ENCODE data around the gene GSC.
A peak's percentile ranks its signal among the peaks of the same experiment; 100 is the strongest.

Gene GSC

DNA sequence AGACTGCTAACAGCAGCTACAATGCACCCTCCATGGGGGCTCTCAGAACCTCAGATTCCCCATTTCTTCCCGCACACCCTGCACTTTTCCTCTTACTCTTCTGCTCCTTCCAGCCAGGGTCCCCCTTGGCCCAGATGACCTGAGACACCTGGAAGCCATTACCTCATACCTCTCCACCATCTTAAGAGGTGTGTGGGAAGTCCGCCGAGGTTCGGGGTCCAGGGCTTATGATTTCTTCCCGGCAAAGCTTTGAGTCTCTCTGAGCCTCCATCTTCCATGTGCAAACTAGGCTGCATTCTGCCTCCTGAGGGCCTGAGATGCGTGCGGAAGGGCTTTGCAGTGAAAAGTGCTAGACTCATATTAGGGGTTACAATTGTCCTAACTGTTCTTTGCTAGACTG lies 5.3 kb downstream of the GSC start:
- DNase-seq: no peak

DNA sequence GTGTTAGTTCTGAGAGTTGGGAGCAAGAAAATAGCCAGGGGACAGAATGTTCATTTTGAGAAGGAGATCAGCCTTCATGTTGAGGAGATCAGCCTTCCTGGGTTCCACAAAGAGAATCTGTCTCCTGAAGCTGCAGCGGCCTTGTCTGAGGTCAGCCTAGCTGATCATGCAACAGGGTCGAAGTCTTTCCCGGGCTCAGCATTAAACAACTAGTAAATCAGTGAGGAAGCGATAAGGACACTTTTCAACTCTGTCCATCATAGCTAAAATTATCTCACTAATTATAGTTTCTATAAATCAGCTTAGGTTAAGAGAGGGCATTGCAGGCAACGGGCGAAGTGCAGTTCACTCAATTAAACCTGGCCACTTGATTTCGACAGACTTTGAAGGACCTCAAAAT lies 7.5 kb downstream of the GSC start:
- Histone ChIP-seq H3K27ac (no peak overlapping the region), H3K36me3 (no peaks in the 10 kb centered on the region), H3K4me1 (no peaks in the 10 kb centered on the region), H3K9me3 (no peaks in the 10 kb centered on the region), H3K27me3 (peaks cover 0 to 38% of the 10 kb centered on the region in 2 donors), H3K4me3 (no peak overlapping the region)
- intact Hi-C loops (cut with DNase I; ENCODE audit: low total_unique reads): no loop called here
- TF ChIP-seq, protein P1, sequence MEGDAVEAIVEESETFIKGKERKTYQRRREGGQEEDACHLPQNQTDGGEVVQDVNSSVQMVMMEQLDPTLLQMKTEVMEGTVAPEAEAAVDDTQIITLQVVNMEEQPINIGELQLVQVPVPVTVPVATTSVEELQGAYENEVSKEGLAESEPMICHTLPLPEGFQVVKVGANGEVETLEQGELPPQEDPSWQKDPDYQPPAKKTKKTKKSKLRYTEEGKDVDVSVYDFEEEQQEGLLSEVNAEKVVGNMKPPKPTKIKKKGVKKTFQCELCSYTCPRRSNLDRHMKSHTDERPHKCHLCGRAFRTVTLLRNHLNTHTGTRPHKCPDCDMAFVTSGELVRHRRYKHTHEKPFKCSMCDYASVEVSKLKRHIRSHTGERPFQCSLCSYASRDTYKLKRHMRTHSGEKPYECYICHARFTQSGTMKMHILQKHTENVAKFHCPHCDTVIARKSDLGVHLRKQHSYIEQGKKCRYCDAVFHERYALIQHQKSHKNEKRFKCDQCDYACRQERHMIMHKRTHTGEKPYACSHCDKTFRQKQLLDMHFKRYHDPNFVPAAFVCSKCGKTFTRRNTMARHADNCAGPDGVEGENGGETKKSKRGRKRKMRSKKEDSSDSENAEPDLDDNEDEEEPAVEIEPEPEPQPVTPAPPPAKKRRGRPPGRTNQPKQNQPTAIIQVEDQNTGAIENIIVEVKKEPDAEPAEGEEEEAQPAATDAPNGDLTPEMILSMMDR (IDR thresholded peaks at IDR 0.05): no peak
- DNase-seq: no peak

More for the DNA sequence above, 5.3 kb downstream of the GSC start:
- Histone ChIP-seq H3K9me3 (no peaks in the 10 kb centered on the region), H3K4me3 (no peak overlapping the region), H3K27me3 (peaks cover 0 to 58% of the 10 kb centered on the region in 2 donors), H3K4me1 (peaks cover 0 to 17% (median 13%) of the 10 kb centered on the region in 4 donors), H3K36me3 (no peaks in the 10 kb centered on the region), H3K27ac (no peak overlapping the region)
- TF ChIP-seq, protein P1 (IDR thresholded peaks at IDR 0.05): no peak
- intact Hi-C loops (cut with DNase I; ENCODE audit: low total_unique reads): no loop called here

DNA sequence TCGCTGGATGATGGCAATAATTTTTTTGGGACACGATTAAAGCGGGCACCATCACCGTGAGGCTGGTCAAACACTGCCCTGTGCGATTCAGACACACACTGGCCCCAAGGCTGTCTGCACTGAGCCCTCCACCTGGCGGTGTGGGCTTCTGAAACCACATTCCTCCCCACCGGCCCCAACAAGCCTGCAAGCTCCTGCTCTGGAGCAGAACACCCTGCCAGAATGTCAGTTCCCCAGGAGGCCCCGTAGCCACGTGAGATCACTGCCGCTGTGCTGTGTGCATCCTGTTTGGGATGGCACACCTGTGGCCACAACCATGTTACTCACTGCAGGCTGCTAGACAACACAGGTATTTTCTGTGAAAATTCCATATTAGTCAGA lies 7.9 kb downstream of the GSC start:
- no peak for DNase-seq
- H3K9me3 ChIP-seq: no peaks in the 10 kb centered on the region
- H3K4me1 ChIP-seq: no peaks in the 10 kb centered on the region
- TF ChIP-seq, protein P1 (IDR thresholded peaks at IDR 0.05): no peak
- H3K36me3 ChIP-seq: no peaks in the 10 kb centered on the region
- intact Hi-C loops (cut with DNase I; ENCODE audit: low total_unique reads): no loop called here
- H3K27me3 ChIP-seq: peaks cover 0 to 34% of the 10 kb centered on the region in 2 donors
- peak overlapping the region in 1 of 2 donors; percentile 11 for H3K27ac ChIP-seq
- H3K4me3 ChIP-seq: no peak overlapping the region

DNA sequence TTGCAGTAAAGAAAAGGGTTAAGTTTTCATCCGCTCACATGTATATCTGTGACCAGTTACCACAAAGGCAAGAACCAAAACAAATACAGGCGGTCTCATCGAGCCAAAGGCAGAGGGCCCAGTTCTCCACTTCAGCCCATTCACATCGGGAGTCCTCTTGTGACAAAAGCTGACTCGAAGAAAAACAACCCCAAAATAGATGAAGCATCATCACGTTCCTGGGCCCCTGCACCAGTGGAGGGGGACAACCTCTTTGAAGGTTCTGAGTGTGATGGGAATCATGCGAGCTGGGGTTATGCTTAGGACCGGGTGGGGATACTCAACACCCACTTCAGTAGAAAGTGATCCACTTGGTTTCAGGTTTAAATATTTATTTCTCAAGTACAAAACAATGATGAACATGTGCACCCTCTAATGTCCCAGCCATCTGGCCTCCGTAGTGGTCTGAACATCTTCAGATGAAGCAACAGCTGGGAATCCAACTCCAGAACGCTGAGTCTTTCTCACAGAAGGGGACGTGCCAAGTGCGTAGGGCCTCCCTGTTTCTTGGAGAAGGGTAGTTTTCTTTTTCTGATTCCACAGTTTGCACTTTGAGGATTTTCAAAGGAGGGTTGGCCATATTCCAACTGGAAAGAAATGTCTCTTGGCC lies 8.4 kb downstream of the GSC start:
- no peaks in the 10 kb centered on the region for H3K36me3 ChIP-seq
- no peaks in the 10 kb centered on the region for H3K4me1 ChIP-seq
- intact Hi-C loops (cut with DNase I; ENCODE audit: low total_unique reads): no loop called here
- peak in 1 of 2 donors; percentile 64 for DNase-seq
- H3K4me3 ChIP-seq: no peak overlapping the region
- TF ChIP-seq, protein P1 (IDR thresholded peaks at IDR 0.05): no peak
- H3K9me3 ChIP-seq: no peaks in the 10 kb centered on the region
- peak overlapping the region in 1 of 2 donors; percentile 11 for H3K27ac ChIP-seq
- peaks cover 0 to 30% of the 10 kb centered on the region in 2 donors for H3K27me3 ChIP-seq

DNA sequence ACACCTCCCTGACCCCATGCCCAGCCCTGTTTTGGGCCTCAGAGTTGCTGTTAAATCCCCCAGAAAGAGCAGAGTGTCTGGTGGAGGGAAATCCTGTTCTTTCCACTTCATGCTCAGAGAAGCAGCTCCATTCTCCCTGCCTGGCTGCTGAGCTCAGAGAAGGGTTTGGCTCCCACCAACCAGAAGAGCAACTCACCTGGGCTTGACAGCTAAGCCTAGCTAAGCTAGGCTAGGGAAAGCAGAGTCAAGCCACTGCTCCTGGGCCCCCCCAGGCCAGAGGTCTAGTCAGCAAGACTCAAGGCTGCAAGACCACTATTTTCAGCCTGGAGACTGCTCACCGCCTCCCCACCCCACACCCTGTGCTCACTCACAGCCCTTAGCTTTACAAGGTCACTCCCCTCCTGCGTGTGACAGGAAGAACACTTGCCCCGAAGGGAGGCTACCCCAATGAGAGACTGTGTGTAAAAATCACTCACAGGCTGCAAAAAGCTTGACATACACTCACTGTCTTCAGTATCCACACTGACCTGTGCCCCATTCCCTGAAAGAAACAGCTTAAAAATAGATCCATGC lies 13.5 kb downstream of the GSC start:
- no peak for DNase-seq
- H3K27me3 ChIP-seq: peaks cover 0 to 8% of the 10 kb centered on the region in 2 donors
- H3K27ac ChIP-seq: no peak overlapping the region

More for the DNA sequence above, 13.5 kb downstream of the GSC start:
- H3K4me3 ChIP-seq: no peak overlapping the region
- H3K4me1 ChIP-seq: no peaks in the 10 kb centered on the region
- intact Hi-C loops (cut with DNase I; ENCODE audit: low total_unique reads): no loop called here
- no peaks in the 10 kb centered on the region for H3K9me3 ChIP-seq
- H3K36me3 ChIP-seq: no peaks in the 10 kb centered on the region
- TF ChIP-seq, protein P1 (IDR thresholded peaks at IDR 0.05): no peak
